Coronary artery (tissue), 2 donors: Measurements from ENCODE around the gene GABBR2.

Source experiments
- DNase-seq: peaks from one replicate; pipeline ENCODE4 v3.0.0-alpha.2; 2017; ENCODE audit warnings: low spot score
- H3K27ac ChIP-seq, 2 donors: fragments of 200-600 bp; sonication (generic); one replicate each; pipeline ENCODE4 v1.5.1; 2016 to 2019
- H3K4me3 ChIP-seq: fragments of 200-600 bp; sonication (generic); 2 replicates; pipeline ENCODE4 v1.5.1; 2016; ENCODE audit warnings: mild to moderate bottlenecking, moderate library complexity
- TF ChIP-seq, protein P1 (sequence below): fragments of 200-600 bp; sonication (generic); IDR thresholded peaks from one replicate; pipeline ENCODE4 v1.5.1; 2019; ENCODE audit warnings: antibody characterized with exemption

The GABBR2 gene

DNA sequence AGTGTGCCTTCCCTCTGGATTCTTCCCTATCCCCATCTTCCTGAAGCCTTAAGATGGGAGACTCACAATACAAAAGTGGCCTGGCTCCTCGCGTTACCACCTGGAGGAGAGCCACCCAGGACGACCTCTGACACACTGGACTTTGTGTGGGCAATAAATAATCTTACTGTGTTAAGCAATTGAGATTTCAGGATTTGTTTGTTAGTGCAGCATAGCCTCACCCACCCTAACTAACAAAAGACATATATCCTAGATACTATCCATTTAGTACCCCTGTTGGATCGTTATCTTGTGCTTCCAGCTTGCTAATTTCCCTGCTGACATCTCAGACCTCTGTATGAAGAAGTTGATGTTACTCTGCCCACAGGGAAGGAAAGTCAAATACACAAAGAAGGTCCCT lies 7.9 kb downstream of the GABBR2 start:
- H3K27ac ChIP-seq = no peak overlapping the region
- TF ChIP-seq, protein P1, sequence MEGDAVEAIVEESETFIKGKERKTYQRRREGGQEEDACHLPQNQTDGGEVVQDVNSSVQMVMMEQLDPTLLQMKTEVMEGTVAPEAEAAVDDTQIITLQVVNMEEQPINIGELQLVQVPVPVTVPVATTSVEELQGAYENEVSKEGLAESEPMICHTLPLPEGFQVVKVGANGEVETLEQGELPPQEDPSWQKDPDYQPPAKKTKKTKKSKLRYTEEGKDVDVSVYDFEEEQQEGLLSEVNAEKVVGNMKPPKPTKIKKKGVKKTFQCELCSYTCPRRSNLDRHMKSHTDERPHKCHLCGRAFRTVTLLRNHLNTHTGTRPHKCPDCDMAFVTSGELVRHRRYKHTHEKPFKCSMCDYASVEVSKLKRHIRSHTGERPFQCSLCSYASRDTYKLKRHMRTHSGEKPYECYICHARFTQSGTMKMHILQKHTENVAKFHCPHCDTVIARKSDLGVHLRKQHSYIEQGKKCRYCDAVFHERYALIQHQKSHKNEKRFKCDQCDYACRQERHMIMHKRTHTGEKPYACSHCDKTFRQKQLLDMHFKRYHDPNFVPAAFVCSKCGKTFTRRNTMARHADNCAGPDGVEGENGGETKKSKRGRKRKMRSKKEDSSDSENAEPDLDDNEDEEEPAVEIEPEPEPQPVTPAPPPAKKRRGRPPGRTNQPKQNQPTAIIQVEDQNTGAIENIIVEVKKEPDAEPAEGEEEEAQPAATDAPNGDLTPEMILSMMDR = no peak
- no peak overlapping the region for H3K4me3 ChIP-seq
- no peak for DNase-seq

GRCh38 chr9:98698856-98699255 lies 9.9 kb downstream of the GABBR2 start:
- TF ChIP-seq, protein P1 = no peak
- no peak for DNase-seq
- no peak overlapping the region for H3K4me3 ChIP-seq

DNA sequence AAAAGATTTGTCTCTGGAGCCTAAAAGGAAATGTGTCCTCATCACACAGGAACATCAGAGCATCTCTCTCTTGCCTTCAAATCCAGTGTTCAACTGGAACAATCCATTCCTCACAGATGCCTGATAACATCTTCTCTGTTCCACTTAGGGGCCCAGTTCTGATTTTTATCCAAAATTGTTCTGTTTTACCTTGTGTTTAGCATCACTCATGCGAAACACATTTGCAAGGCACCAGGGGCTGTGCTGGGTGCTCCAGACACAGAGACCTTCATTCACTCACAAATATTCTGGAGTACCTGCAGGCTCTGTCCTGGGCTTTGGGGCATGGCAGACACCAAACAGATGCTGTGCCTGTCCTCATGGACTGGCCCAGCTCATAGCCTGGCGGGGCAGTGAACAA lies 13.8 kb downstream of the GABBR2 start:
- DNase-seq = no peak
- Histone ChIP-seq H3K27ac (no peak overlapping the region), H3K4me3 (no peak overlapping the region)
- TF ChIP-seq, protein P1 = no peak

More at GRCh38 chr9:98698856-98699255, 9.9 kb downstream of the GABBR2 start:
- no peak overlapping the region for H3K27ac ChIP-seq

DNA sequence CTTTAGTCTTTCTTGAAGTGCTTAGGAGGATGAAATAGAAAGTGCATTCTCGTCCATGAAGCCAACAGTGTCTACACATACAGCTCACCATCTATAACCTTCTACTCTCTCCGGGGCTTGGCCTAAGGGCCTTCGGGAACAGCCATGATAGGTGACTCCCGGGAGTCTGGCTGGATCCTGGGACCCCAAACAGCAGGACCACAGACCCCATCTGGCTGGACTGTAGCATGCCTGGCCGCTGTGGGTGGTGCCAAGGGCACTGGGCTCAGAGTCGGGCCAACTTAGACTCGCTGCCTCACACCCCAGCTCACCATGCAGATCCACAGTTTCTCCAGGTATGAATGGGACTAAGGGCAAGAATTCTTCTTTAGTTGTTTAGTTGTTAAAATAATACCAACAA lies 16.3 kb downstream of the GABBR2 start:
- no peak for DNase-seq
- TF ChIP-seq, protein P1 = no peak
- no peak overlapping the region for H3K27ac ChIP-seq
- no peak overlapping the region for H3K4me3 ChIP-seq

- Histone ChIP-seq H3K27ac (no peak overlapping the region), H3K4me3 (no peak overlapping the region)
- DNase-seq = no peak
- TF ChIP-seq, protein P1 = no peak
Observed at GRCh38 chr9:98691890-98692289, 16.8 kb downstream of the GABBR2 start.

- no peak for DNase-seq
Observed at GRCh38 chr9:98690686-98691085, 18.0 kb downstream of the GABBR2 start.

More at GRCh38 chr9:98690686-98691085, 18.0 kb downstream of the GABBR2 start:
- Histone ChIP-seq H3K4me3 (no peak overlapping the region), H3K27ac (no peak overlapping the region)
- TF ChIP-seq, protein P1 = no peak
